ENCODE results near the gene BTNL3. TPM values are rescaled to one million over a fixed set of nuclear protein-coding genes. Genes with fewer than 3 reads are reported as not detected.

The BTNL3 gene
- total and polyA plus RNA-seq, 9 of the 15 experiments (the other 6 are each of a cell fraction or from before 2014, with no cell fraction given), result 0.03 to 0.44 (median 0.04) TPM; not detected in 4

DNA sequence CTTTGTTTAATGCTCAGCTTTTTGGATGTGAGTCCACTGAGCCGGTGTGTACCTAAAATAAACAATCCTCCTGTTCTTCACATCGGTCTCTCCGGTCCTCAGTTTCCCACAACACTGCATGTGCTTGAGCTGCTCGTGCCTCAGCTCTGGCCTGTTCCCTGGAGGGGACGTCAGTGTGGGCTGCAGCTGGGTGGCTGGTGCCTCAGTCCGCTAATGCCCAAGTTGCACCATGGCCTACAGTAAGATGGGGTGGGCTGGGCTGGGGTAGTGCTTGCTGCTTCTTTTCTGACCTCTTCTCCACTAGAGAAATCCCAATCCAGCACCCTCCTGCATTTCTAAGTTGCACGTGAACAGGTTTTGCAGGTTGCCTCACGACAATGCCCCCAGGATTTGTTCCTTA lies 50.8 kb downstream of the BTNL3 start:
- ATAC-seq (no peak), DNase-seq (ENCODE audit: extremely low read depth in 1 of 4, low spot score in 3 of 4) (no peak), FAIRE-seq (no peak)
- no peaks in the 10 kb centered on the region for H3K9me1 ChIP-seq (ENCODE audit: control insufficient read depth, insufficient read depth, low read length)
- ChIA-PET CTCF (ENCODE audit: low intra/inter-chr PET ratio) (no interaction called here), POLR2A (interaction anchor here (0.5 to 2.0 kb wide), 5 partner anchors 8 to 47 kb away, joined by 3 to 9 read pairs (median 3); no protein-coding TSS in a partner anchor)
- no peaks in the 10 kb centered on the region for H3K79me2 ChIP-seq (ENCODE audit: control insufficient read depth, insufficient read depth, low read length)
- TF ChIP-seq, protein P1, sequence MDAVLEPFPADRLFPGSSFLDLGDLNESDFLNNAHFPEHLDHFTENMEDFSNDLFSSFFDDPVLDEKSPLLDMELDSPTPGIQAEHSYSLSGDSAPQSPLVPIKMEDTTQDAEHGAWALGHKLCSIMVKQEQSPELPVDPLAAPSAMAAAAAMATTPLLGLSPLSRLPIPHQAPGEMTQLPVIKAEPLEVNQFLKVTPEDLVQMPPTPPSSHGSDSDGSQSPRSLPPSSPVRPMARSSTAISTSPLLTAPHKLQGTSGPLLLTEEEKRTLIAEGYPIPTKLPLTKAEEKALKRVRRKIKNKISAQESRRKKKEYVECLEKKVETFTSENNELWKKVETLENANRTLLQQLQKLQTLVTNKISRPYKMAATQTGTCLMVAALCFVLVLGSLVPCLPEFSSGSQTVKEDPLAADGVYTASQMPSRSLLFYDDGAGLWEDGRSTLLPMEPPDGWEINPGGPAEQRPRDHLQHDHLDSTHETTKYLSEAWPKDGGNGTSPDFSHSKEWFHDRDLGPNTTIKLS (IDR thresholded peaks at IDR 0.05; ENCODE audit: borderline replicate concordance, low read depth), result no peak
- TF ChIP-seq FOXK2 (conservative IDR thresholded peaks at IDR 0.05 in 1 of 2, IDR thresholded peaks at IDR 0.05 in 1 of 2; ENCODE audit: low read depth in 2 of 2), result no peak
- TF ChIP-seq ETV5 (CRISPR knock-in tag; IDR thresholded peaks at IDR 0.05; ENCODE audit: low read depth), result no peak
- TF ChIP-seq, protein P2, sequence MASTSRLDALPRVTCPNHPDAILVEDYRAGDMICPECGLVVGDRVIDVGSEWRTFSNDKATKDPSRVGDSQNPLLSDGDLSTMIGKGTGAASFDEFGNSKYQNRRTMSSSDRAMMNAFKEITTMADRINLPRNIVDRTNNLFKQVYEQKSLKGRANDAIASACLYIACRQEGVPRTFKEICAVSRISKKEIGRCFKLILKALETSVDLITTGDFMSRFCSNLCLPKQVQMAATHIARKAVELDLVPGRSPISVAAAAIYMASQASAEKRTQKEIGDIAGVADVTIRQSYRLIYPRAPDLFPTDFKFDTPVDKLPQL (IDR thresholded peaks at IDR 0.05; ENCODE audit: extremely low read depth, insufficient read length), result no peak
- TF ChIP-seq CEBPG (CRISPR knock-in tag; IDR thresholded peaks at IDR 0.05), result no peak
- TF ChIP-seq CEBPG (tag; conservative IDR thresholded peaks at IDR 0.05 in 1 of 2, IDR thresholded peaks at IDR 0.05 in 1 of 2), result no peak
- TF ChIP-seq, protein P3, sequence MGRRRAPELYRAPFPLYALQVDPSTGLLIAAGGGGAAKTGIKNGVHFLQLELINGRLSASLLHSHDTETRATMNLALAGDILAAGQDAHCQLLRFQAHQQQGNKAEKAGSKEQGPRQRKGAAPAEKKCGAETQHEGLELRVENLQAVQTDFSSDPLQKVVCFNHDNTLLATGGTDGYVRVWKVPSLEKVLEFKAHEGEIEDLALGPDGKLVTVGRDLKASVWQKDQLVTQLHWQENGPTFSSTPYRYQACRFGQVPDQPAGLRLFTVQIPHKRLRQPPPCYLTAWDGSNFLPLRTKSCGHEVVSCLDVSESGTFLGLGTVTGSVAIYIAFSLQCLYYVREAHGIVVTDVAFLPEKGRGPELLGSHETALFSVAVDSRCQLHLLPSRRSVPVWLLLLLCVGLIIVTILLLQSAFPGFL (CRISPR knock-in tag; IDR thresholded peaks at IDR 0.05), result no peak
- TF ChIP-seq CBX5 (IDR thresholded peaks at IDR 0.05; ENCODE audit: borderline replicate concordance, low read depth), result no peak
- no peak for TF ChIP-seq ZNF282 (CRISPR knock-in tag; IDR thresholded peaks at IDR 0.05)
- no peak for TF ChIP-seq TEAD4 (IDR thresholded peaks at IDR 0.05; ENCODE audit: low read length)
- TF ChIP-seq TEAD4 (CRISPR knock-in tag; IDR thresholded peaks at IDR 0.05; ENCODE audit: borderline replicate concordance), result no peak
- no peak for TF ChIP-seq SMAD3 (CRISPR knock-in tag; conservative IDR thresholded peaks at IDR 0.05)
- TF ChIP-seq, protein P4, sequence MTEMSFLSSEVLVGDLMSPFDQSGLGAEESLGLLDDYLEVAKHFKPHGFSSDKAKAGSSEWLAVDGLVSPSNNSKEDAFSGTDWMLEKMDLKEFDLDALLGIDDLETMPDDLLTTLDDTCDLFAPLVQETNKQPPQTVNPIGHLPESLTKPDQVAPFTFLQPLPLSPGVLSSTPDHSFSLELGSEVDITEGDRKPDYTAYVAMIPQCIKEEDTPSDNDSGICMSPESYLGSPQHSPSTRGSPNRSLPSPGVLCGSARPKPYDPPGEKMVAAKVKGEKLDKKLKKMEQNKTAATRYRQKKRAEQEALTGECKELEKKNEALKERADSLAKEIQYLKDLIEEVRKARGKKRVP (CRISPR knock-in tag; IDR thresholded peaks at IDR 0.05), result no peak
- TF ChIP-seq DMBX1 (CRISPR knock-in tag; IDR thresholded peaks at IDR 0.05; ENCODE audit: borderline replicate concordance), result no peak
- TF ChIP-seq NR4A1 (CRISPR knock-in tag; IDR thresholded peaks at IDR 0.05), result no peak
- TF ChIP-seq NR4A1 (tag; IDR thresholded peaks at IDR 0.05), result no peak
- no peak for TF ChIP-seq RB1 (IDR thresholded peaks at IDR 0.05; ENCODE audit: low read depth)
- TF ChIP-seq TOE1 (IDR thresholded peaks at IDR 0.05; ENCODE audit: borderline replicate concordance), result no peak
- no peak for TF ChIP-seq TOE1 (CRISPR knock-in tag; IDR thresholded peaks at IDR 0.05; ENCODE audit: borderline replicate concordance, low read depth)
- TF ChIP-seq NR3C1 (CRISPR knock-in tag; IDR thresholded peaks at IDR 0.05), result no peak
- no peak for TF ChIP-seq ZNF696 (CRISPR knock-in tag; conservative IDR thresholded peaks at IDR 0.05)
- no TSS peak for BruUV-seq (replicated peaks)
- WGBS (ENCODE audit: insufficient coverage, low coverage, missing lambda C conversion rate), result 35% methylated on average over 8 of the region's 8 CpGs
- H3K9ac ChIP-seq (ENCODE audit: insufficient read depth in 1 of 2, low read depth in 2 of 2, low read length in 2 of 2), result no peak overlapping the region
- H4K20me1 ChIP-seq (replicated peaks; ENCODE audit: control insufficient read depth, insufficient read depth, low read length), result no peaks in the 10 kb centered on the region
- H3K27me3 ChIP-seq (ENCODE audit: control insufficient read depth in 2 of 2, insufficient read depth in 2 of 2, low read length in 2 of 2), result peaks cover 0 to 4% of the 10 kb centered on the region in 2 experiments; a peak in 2 of 5 replicates
- no peaks in the 10 kb centered on the region for H3K9me3 ChIP-seq (replicated peaks; ENCODE audit: control insufficient read depth, insufficient read depth, low read depth, low read length)
- H3K4me1 ChIP-seq (replicated peaks in 1 of 2; ENCODE audit: control insufficient read depth in 2 of 2, insufficient read depth in 2 of 2, low read length in 2 of 2), result peaks cover 2 to 13% of the 10 kb centered on the region in 2 experiments; a peak in 2 of 5 replicates
- intact Hi-C loops (cut with micrococcal nuclease) (no loop called here), in situ Hi-C loops (cut with MboI) (no loop called here)
- no peaks in the 10 kb centered on the region for H3K36me3 ChIP-seq (ENCODE audit: control insufficient read depth, insufficient read depth, low read length)
- no peak overlapping the region for H3K4me3 ChIP-seq
- peak overlapping the region; percentile 53 for H2AFZ ChIP-seq (ENCODE audit: low read depth, low read length)
- H3K4me2 ChIP-seq (ENCODE audit: insufficient read depth, low read length), result no peak overlapping the region
- no peak overlapping the region for H3K27ac ChIP-seq (ENCODE audit: extremely low read depth, low read depth, low read length)
